ENCODE measurements around the gene VSTM4.

- TF ChIP-seq EGR1 (IDR thresholded peaks at IDR 0.05; ENCODE audit: low read depth), result no peak
- TF ChIP-seq, protein P1, sequence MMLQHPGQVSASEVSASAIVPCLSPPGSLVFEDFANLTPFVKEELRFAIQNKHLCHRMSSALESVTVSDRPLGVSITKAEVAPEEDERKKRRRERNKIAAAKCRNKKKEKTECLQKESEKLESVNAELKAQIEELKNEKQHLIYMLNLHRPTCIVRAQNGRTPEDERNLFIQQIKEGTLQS (IDR thresholded peaks at IDR 0.05), result no peak
- TF ChIP-seq, protein P2, sequence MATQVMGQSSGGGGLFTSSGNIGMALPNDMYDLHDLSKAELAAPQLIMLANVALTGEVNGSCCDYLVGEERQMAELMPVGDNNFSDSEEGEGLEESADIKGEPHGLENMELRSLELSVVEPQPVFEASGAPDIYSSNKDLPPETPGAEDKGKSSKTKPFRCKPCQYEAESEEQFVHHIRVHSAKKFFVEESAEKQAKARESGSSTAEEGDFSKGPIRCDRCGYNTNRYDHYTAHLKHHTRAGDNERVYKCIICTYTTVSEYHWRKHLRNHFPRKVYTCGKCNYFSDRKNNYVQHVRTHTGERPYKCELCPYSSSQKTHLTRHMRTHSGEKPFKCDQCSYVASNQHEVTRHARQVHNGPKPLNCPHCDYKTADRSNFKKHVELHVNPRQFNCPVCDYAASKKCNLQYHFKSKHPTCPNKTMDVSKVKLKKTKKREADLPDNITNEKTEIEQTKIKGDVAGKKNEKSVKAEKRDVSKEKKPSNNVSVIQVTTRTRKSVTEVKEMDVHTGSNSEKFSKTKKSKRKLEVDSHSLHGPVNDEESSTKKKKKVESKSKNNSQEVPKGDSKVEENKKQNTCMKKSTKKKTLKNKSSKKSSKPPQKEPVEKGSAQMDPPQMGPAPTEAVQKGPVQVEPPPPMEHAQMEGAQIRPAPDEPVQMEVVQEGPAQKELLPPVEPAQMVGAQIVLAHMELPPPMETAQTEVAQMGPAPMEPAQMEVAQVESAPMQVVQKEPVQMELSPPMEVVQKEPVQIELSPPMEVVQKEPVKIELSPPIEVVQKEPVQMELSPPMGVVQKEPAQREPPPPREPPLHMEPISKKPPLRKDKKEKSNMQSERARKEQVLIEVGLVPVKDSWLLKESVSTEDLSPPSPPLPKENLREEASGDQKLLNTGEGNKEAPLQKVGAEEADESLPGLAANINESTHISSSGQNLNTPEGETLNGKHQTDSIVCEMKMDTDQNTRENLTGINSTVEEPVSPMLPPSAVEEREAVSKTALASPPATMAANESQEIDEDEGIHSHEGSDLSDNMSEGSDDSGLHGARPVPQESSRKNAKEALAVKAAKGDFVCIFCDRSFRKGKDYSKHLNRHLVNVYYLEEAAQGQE (IDR thresholded peaks at IDR 0.05; ENCODE audit: low read depth), result no peak
Observed at GRCh38 chr10:49115015-49115795, at the start of gene VSTM4.
